Islet of Langerhans (tissue), 1 donor: Measurements from ENCODE around the gene AGFG1.

Experiments used
- FAIRE-seq: peaks from one replicate; lab custom pipeline; 2011; peaks lifted over from hg19 to GRCh38; lab: Jason Lieb, UNC

The AGFG1 gene

GRCh38 chr2:227610123-227610522 is 138.2 kb downstream of the AGFG1 start:
- FAIRE-seq = no peak
